Muscle of back (tissue), 11 donors: ENCODE data around the gene SEMA3G. TPM values are rescaled to one million over a fixed set of nuclear protein-coding genes. Genes with fewer than 3 reads are reported as not detected.

Experiments
- DNase-seq, 3 donors: peaks; one replicate each; pipeline versions ENCODE4 v3.0.0 to v3.0.0-alpha.2; 2013
- polyA plus RNA-seq, 10 donors: library from polyadenylated mRNA; unstranded; fragments of 120-200 nt; gene quantifications; one replicate each; pipeline ENCODE4 v1.2.1, GENCODE V29; 2013; ENCODE audit not compliant: insufficient read length in 10 of 10

Gene SEMA3G
- polyA plus RNA-seq, 10 donors, result 10.2 to 15.6 (median 13.3) TPM

- DNase-seq, result no peak
These were observed 35.1 kb upstream of the SEMA3G start for GRCh38 chr3:52479877-52480575.

- no peak for DNase-seq
These were observed 34.4 kb upstream of the SEMA3G start for GRCh38 chr3:52479037-52479876.

- DNase-seq, result no peak
These were observed 32.8 kb upstream of the SEMA3G start for GRCh38 chr3:52477796-52478095.

- DNase-seq, result no peak
These were observed 32.3 kb upstream of the SEMA3G start for GRCh38 chr3:52477076-52477795.

- no peak for DNase-seq
These were observed 28.1 kb upstream of the SEMA3G start for GRCh38 chr3:52473026-52473425.

- no peak for DNase-seq
These were observed 27.5 kb upstream of the SEMA3G start for GRCh38 chr3:52472239-52473000.

GRCh38 chr3:52471371-52472238, 26.7 kb upstream of the SEMA3G start:
- DNase-seq, result peak in 1 of 3 donors; percentile 61

- DNase-seq, result no peak
These were observed 26.0 kb upstream of the SEMA3G start for GRCh38 chr3:52470920-52471319.

- DNase-seq, result no peak
These were observed 24.1 kb upstream of the SEMA3G start for GRCh38 chr3:52469001-52469400.

- DNase-seq, result no peak
These were observed 23.4 kb upstream of the SEMA3G start for GRCh38 chr3:52468336-52468735.

- DNase-seq, result no peak
These were observed 18.5 kb upstream of the SEMA3G start for GRCh38 chr3:52463416-52463815.

GRCh38 chr3:52461874-52462273, 17.0 kb upstream of the SEMA3G start:
- DNase-seq, result no peak

- DNase-seq, result no peak
These were observed 14.1 kb upstream of the SEMA3G start for GRCh38 chr3:52458770-52459545.

- no peak for DNase-seq
These were observed 13.3 kb upstream of the SEMA3G start for GRCh38 chr3:52458031-52458760.

GRCh38 chr3:52456800-52457183, 11.9 kb upstream of the SEMA3G start:
- no peak for DNase-seq

GRCh38 chr3:52456169-52456799, 11.4 kb upstream of the SEMA3G start:
- DNase-seq, result peak in 2 of 3 donors; percentile 77 to 92

GRCh38 chr3:52455283-52456168, 10.6 kb upstream of the SEMA3G start, which contains the start of gene NISCH:
Gene NISCH, plus strand, starts transcription at chr3:52455604. Its CDS starts 38 bp downstream, at chr3:52455642.
- peak; percentile 78 to 93 (median 88) for DNase-seq

- no peak for DNase-seq
These were observed 10.0 kb upstream of the SEMA3G start for GRCh38 chr3:52454938-52455282.
